ENCODE data around the gene VPS8. TPM values are rescaled to one million over a fixed set of nuclear protein-coding genes. Genes with fewer than 3 reads are reported as not detected.

The VPS8 gene
- polyA plus RNA-seq, 4 donors = 33.2 to 57.4 (median 40.4) TPM

- no peak for DNase-seq (ENCODE audit: low read depth in 4 of 4, low spot score in 2 of 4)
These were observed 932 bp upstream of the VPS8 start for GRCh38 chr3:184811034-184811433.

GRCh38 chr3:184811663-184811998, 335 bp upstream of the VPS8 start:
- DNase-seq (ENCODE audit: low read depth in 4 of 4, low spot score in 2 of 4) = no peak

- no peak for DNase-seq (ENCODE audit: low read depth in 4 of 4, low spot score in 2 of 4)
These were observed 686 bp downstream of the VPS8 start for GRCh38 chr3:184812662-184813042.

GRCh38 chr3:184813357-184813756, 1.4 kb downstream of the VPS8 start:
- no peak for DNase-seq (ENCODE audit: low read depth in 4 of 4, low spot score in 2 of 4)

GRCh38 chr3:184814214-184814613, 2.2 kb downstream of the VPS8 start:
- DNase-seq (ENCODE audit: low read depth in 4 of 4, low spot score in 2 of 4) = no peak

- no peak for DNase-seq (ENCODE audit: low read depth in 4 of 4, low spot score in 2 of 4)
These were observed 3.3 kb downstream of the VPS8 start for GRCh38 chr3:184815046-184815930.

- no peak for DNase-seq (ENCODE audit: low read depth in 4 of 4, low spot score in 2 of 4)
These were observed 4.6 kb downstream of the VPS8 start for GRCh38 chr3:184816614-184817013.

- no peak for DNase-seq (ENCODE audit: low read depth in 4 of 4, low spot score in 2 of 4)
These were observed 8.6 kb downstream of the VPS8 start for GRCh38 chr3:184820525-184820924.

GRCh38 chr3:184821034-184821433, 9.1 kb downstream of the VPS8 start:
- no peak for DNase-seq (ENCODE audit: low read depth in 4 of 4, low spot score in 2 of 4)

- DNase-seq (ENCODE audit: low read depth in 4 of 4, low spot score in 2 of 4) = no peak
These were observed 10.1 kb downstream of the VPS8 start for GRCh38 chr3:184822081-184822480.

GRCh38 chr3:184822654-184823053, 10.7 kb downstream of the VPS8 start:
- no peak for DNase-seq (ENCODE audit: low read depth in 4 of 4, low spot score in 2 of 4)

- DNase-seq (ENCODE audit: low read depth in 4 of 4, low spot score in 2 of 4) = no peak
These were observed 12.0 kb downstream of the VPS8 start for GRCh38 chr3:184823990-184824389.

GRCh38 chr3:184825121-184825820, 13.3 kb downstream of the VPS8 start:
- no peak for DNase-seq (ENCODE audit: low read depth in 4 of 4, low spot score in 2 of 4)

GRCh38 chr3:184827572-184827971, 15.6 kb downstream of the VPS8 start:
- no peak for DNase-seq (ENCODE audit: low read depth in 4 of 4, low spot score in 2 of 4)

- no peak for DNase-seq (ENCODE audit: low read depth in 4 of 4, low spot score in 2 of 4)
These were observed 20.1 kb downstream of the VPS8 start for GRCh38 chr3:184832044-184832443.

GRCh38 chr3:184832903-184833302, 20.9 kb downstream of the VPS8 start:
- DNase-seq (ENCODE audit: low read depth in 4 of 4, low spot score in 2 of 4) = no peak

- DNase-seq (ENCODE audit: low read depth in 4 of 4, low spot score in 2 of 4) = no peak
These were observed 24.3 kb downstream of the VPS8 start for GRCh38 chr3:184836090-184836822.

- DNase-seq (ENCODE audit: low read depth in 4 of 4, low spot score in 2 of 4) = no peak
These were observed 30.5 kb downstream of the VPS8 start for GRCh38 chr3:184842433-184842832.

GRCh38 chr3:184845819-184846218, 33.9 kb downstream of the VPS8 start:
- no peak for DNase-seq (ENCODE audit: low read depth in 4 of 4, low spot score in 2 of 4)

GRCh38 chr3:184846496-184846895, 34.5 kb downstream of the VPS8 start:
- no peak for DNase-seq (ENCODE audit: low read depth in 4 of 4, low spot score in 2 of 4)

GRCh38 chr3:184848934-184849333, 37.0 kb downstream of the VPS8 start:
- no peak for DNase-seq (ENCODE audit: low read depth in 4 of 4, low spot score in 2 of 4)

All from left renal cortex interstitium (tissue), 4 donors.